A549 (cell line): Measurements from ENCODE around the gene VIM.

Experiments
- CEBPB ChIP-seq, 2 experiments: fragments of >200 bp in 1 of 2; sonication (Bioruptor Twin) in 1 of 2; formaldehyde crosslinking in 1 of 2; IDR thresholded peaks; 2 replicates each; pipeline ENCODE4 v1.6.1; 2012 to 2016
- EP300 ChIP-seq, 2 experiments: fragments of >200 bp; sonication (Bioruptor Twin); formaldehyde crosslinking; IDR thresholded peaks; 2 replicates in 1 of 2; 3 replicates in 1 of 2; pipeline ENCODE4 v1.6.1; 2016 to 2017
- FOSL2 ChIP-seq, 2 experiments: fragments of 450-650 bp in 1 of 2; fragments of >200 bp in 1 of 2; sonication (Bioruptor Twin) in 1 of 2; formaldehyde crosslinking; IDR thresholded peaks; 2 replicates each; pipeline versions ENCODE4 v1.5.0 to v1.6.1; 2016 to 2020; ENCODE audit warnings: mild to moderate bottlenecking in 1 of 2, moderate library complexity in 1 of 2
- HOXA7 ChIP-seq: fragments of 250-450 bp; sonication (Bioruptor Pico); IDR thresholded peaks from 2 replicates; pipeline ENCODE4 v1.5.0; 2020; ENCODE audit warnings: mild to moderate bottlenecking, moderate library complexity
- HOXB13 ChIP-seq: fragments of 250-450 bp; sonication (Bioruptor Pico); IDR thresholded peaks from 2 replicates; pipeline ENCODE4 v1.5.0; 2020; ENCODE audit warnings: low read depth, mild to moderate bottlenecking, moderate library complexity
- JUNB ChIP-seq: fragments of >200 bp; sonication (Bioruptor Twin); formaldehyde crosslinking; IDR thresholded peaks from 2 replicates; pipeline ENCODE4 v1.6.1; 2016
- NFE2L2 ChIP-seq: fragments of 150-350 bp; conservative IDR thresholded peaks from 2 replicates; pipeline ENCODE4 v1.6.1; 2014; ENCODE audit warnings: low read length
- POLR2A ChIP-seq: IDR thresholded peaks from 2 replicates; pipeline ENCODE4 v1.6.1; 2012; ENCODE audit warnings: mild to moderate bottlenecking, low read length
- RAD21 ChIP-seq, 2 experiments: fragments of >200 bp in 1 of 2; sonication (Bioruptor Twin) in 1 of 2; formaldehyde crosslinking in 1 of 2; IDR thresholded peaks in 1 of 2; conservative IDR thresholded peaks in 1 of 2; 2 replicates in 1 of 2; 3 replicates in 1 of 2; pipeline ENCODE4 v1.6.1; 2012 to 2018; ENCODE audit warnings: inconsistent platforms in 1 of 2
- RCOR1 ChIP-seq: fragments of 150-350 bp; IDR thresholded peaks from 2 replicates; pipeline ENCODE4 v1.6.1; 2014; ENCODE audit warnings: antibody characterized with exemption, low read length, low read depth
- TF ChIP-seq, protein P1 (sequence below): fragments of >200 bp; sonication (Bioruptor Twin); formaldehyde crosslinking; IDR thresholded peaks from 3 replicates; pipeline ENCODE4 v1.5.1; 2016
- TF ChIP-seq, protein P2 (sequence below): IDR thresholded peaks from 2 replicates; pipeline ENCODE4 v1.6.1; 2012
- TF ChIP-seq, protein P3 (sequence below): fragments of 200-600 bp; sonication (generic); IDR thresholded peaks from 2 replicates; pipeline ENCODE4 v1.6.1; 2016; ENCODE audit warnings: antibody characterized with exemption, mild to moderate bottlenecking, moderate library complexity

DNA sequence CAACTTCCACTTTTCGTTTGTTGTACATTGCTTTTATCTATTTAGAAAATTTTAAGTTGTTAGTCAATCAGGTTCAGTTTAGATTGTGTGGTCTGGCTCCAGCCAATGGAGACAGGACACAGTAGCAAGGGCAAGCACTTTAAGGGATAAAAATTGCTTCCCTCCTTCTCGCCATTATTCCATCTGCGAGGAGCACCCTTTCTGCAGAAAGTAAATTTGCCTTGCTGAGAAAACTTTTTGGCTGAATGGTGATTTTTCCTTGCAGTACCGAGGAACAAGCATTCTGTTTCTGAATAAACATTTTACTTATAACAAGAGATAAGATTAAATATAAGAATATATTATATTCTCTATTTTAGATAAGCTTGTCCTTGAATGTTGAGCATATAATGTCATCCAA is 34.5 kb downstream of the VIM start:
- TF ChIP-seq, protein P1, sequence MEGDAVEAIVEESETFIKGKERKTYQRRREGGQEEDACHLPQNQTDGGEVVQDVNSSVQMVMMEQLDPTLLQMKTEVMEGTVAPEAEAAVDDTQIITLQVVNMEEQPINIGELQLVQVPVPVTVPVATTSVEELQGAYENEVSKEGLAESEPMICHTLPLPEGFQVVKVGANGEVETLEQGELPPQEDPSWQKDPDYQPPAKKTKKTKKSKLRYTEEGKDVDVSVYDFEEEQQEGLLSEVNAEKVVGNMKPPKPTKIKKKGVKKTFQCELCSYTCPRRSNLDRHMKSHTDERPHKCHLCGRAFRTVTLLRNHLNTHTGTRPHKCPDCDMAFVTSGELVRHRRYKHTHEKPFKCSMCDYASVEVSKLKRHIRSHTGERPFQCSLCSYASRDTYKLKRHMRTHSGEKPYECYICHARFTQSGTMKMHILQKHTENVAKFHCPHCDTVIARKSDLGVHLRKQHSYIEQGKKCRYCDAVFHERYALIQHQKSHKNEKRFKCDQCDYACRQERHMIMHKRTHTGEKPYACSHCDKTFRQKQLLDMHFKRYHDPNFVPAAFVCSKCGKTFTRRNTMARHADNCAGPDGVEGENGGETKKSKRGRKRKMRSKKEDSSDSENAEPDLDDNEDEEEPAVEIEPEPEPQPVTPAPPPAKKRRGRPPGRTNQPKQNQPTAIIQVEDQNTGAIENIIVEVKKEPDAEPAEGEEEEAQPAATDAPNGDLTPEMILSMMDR: no peak
- no peak for TF ChIP-seq EP300 (IDR thresholded peaks at IDR 0.05)
- TF ChIP-seq HOXA7 (CRISPR knock-in tag): no peak
- no peak for TF ChIP-seq CEBPB (IDR thresholded peaks at IDR 0.05)
- TF ChIP-seq, protein P2, sequence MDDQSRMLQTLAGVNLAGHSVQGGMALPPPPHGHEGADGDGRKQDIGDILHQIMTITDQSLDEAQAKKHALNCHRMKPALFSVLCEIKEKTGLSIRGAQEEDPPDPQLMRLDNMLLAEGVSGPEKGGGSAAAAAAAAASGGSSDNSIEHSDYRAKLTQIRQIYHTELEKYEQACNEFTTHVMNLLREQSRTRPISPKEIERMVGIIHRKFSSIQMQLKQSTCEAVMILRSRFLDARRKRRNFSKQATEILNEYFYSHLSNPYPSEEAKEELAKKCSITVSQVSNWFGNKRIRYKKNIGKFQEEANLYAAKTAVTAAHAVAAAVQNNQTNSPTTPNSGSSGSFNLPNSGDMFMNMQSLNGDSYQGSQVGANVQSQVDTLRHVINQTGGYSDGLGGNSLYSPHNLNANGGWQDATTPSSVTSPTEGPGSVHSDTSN: no peak
- no peak for TF ChIP-seq RCOR1
- no peak for TF ChIP-seq POLR2A
- TF ChIP-seq RAD21 (conservative IDR thresholded peaks at IDR 0.05 in 1 of 2, IDR thresholded peaks at IDR 0.05 in 1 of 2): no peak
- TF ChIP-seq, protein P3, sequence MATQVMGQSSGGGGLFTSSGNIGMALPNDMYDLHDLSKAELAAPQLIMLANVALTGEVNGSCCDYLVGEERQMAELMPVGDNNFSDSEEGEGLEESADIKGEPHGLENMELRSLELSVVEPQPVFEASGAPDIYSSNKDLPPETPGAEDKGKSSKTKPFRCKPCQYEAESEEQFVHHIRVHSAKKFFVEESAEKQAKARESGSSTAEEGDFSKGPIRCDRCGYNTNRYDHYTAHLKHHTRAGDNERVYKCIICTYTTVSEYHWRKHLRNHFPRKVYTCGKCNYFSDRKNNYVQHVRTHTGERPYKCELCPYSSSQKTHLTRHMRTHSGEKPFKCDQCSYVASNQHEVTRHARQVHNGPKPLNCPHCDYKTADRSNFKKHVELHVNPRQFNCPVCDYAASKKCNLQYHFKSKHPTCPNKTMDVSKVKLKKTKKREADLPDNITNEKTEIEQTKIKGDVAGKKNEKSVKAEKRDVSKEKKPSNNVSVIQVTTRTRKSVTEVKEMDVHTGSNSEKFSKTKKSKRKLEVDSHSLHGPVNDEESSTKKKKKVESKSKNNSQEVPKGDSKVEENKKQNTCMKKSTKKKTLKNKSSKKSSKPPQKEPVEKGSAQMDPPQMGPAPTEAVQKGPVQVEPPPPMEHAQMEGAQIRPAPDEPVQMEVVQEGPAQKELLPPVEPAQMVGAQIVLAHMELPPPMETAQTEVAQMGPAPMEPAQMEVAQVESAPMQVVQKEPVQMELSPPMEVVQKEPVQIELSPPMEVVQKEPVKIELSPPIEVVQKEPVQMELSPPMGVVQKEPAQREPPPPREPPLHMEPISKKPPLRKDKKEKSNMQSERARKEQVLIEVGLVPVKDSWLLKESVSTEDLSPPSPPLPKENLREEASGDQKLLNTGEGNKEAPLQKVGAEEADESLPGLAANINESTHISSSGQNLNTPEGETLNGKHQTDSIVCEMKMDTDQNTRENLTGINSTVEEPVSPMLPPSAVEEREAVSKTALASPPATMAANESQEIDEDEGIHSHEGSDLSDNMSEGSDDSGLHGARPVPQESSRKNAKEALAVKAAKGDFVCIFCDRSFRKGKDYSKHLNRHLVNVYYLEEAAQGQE: no peak
- no peak for TF ChIP-seq NFE2L2
- no peak for TF ChIP-seq FOSL2 (IDR thresholded peaks at IDR 0.05)
- no peak for TF ChIP-seq FOSL2 (CRISPR knock-in tag; IDR thresholded peaks at IDR 0.05)
- TF ChIP-seq HOXB13 (CRISPR knock-in tag): no peak
- no peak for TF ChIP-seq JUNB
